ENCODE results near the gene SIT1. TPM values are rescaled to one million over a fixed set of nuclear protein-coding genes. Genes with fewer than 3 reads are reported as not detected.

Gene SIT1
- total RNA-seq, 4 donors from 2014 or later = 0.42 to 4.2 (median 1.5) TPM

DNA sequence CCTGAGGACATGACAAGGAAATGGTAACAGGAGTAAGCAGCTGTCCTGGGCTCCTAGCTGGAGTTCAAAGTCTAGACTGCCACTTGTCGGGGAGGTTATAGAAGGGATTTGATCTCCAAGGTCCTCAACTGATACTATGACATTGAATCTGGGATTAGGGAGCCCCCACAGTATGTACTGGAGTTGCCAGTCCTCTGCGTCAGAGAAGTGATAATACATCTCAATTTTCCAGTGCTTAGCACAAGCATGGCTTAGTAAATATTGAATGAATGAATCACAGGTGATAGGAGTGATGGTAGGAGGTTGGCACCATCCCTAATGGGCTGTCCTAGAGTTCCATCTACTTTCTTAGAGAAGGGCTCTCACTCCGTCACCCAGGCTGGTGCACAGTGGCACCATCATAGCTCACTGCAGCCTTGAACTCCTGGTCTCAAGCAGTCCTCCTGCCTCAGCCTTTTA, 45.2 kb upstream of the SIT1 start:
- H3K4me1 ChIP-seq = peaks cover 0 to 29% (median 7%) of the 10 kb centered on the region in 3 donors
- no peak for DNase-seq
- intact Hi-C loops (cut with DNase I) = no loop called here
- H3K27ac ChIP-seq = peak overlapping the region; percentile 40 to 90 (median 83)
- TF ChIP-seq, protein P1, sequence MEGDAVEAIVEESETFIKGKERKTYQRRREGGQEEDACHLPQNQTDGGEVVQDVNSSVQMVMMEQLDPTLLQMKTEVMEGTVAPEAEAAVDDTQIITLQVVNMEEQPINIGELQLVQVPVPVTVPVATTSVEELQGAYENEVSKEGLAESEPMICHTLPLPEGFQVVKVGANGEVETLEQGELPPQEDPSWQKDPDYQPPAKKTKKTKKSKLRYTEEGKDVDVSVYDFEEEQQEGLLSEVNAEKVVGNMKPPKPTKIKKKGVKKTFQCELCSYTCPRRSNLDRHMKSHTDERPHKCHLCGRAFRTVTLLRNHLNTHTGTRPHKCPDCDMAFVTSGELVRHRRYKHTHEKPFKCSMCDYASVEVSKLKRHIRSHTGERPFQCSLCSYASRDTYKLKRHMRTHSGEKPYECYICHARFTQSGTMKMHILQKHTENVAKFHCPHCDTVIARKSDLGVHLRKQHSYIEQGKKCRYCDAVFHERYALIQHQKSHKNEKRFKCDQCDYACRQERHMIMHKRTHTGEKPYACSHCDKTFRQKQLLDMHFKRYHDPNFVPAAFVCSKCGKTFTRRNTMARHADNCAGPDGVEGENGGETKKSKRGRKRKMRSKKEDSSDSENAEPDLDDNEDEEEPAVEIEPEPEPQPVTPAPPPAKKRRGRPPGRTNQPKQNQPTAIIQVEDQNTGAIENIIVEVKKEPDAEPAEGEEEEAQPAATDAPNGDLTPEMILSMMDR (IDR thresholded peaks at IDR 0.05) = no peak
- TF ChIP-seq POLR2A (IDR thresholded peaks at IDR 0.05) = no peak
- 89 to 90% methylated on average over 2 to 3 of the region's 3 CpGs for WGBS, 2 donors
- no peaks in the 10 kb centered on the region for H3K9me3 ChIP-seq
- H3K27me3 ChIP-seq = no peaks in the 10 kb centered on the region
- no peak overlapping the region for H3K4me3 ChIP-seq
- peaks cover 35 to 53% (median 36%) of the 10 kb centered on the region in 3 donors for H3K36me3 ChIP-seq

- Histone ChIP-seq H3K27me3 (peaks cover 0 to 6% (median 0%) of the 10 kb centered on the region in 4 donors), H3K4me3 (peak overlapping the region in 1 of 4 donors; percentile 76), H3K4me1 (peaks cover 0 to 52% (median 12%) of the 10 kb centered on the region in 3 donors), H3K9me3 (no peaks in the 10 kb centered on the region), H3K36me3 (peaks cover 0 to 11% (median 0%) of the 10 kb centered on the region in 3 donors), H3K27ac (peak overlapping the region; percentile 74 to 92 (median 88))
- DNase-seq = no peak
- WGBS, 2 donors = 68 to 74% methylated on average over 13 of the region's 13 CpGs
- intact Hi-C loops (cut with DNase I) = no loop called here
- TF ChIP-seq, protein P1 (IDR thresholded peaks at IDR 0.05) = no peak
- no peak for TF ChIP-seq POLR2A (IDR thresholded peaks at IDR 0.05)
Observed at GRCh38 chr9:35691757-35692301, 41.1 kb upstream of the SIT1 start.

GRCh38 chr9:35691334-35691650, 40.6 kb upstream of the SIT1 start:
- no peak for DNase-seq
- Histone ChIP-seq H3K27ac (peak overlapping the region; percentile 74 to 92 (median 88)), H3K4me3 (peak overlapping the region; percentile 49 to 76 (median 65)), H3K27me3 (peaks cover 0 to 6% (median 0%) of the 10 kb centered on the region in 4 donors), H3K36me3 (peaks cover 0 to 7% (median 0%) of the 10 kb centered on the region in 3 donors), H3K9me3 (no peaks in the 10 kb centered on the region), H3K4me1 (peaks cover 0 to 47% (median 7%) of the 10 kb centered on the region in 3 donors)
- intact Hi-C loops (cut with DNase I) = no loop called here
- 31 to 35% methylated on average over 10 of the region's 10 CpGs for WGBS, 2 donors
- TF ChIP-seq POLR2A (IDR thresholded peaks at IDR 0.05) = no peak
- TF ChIP-seq, protein P1 (IDR thresholded peaks at IDR 0.05) = no peak

DNA sequence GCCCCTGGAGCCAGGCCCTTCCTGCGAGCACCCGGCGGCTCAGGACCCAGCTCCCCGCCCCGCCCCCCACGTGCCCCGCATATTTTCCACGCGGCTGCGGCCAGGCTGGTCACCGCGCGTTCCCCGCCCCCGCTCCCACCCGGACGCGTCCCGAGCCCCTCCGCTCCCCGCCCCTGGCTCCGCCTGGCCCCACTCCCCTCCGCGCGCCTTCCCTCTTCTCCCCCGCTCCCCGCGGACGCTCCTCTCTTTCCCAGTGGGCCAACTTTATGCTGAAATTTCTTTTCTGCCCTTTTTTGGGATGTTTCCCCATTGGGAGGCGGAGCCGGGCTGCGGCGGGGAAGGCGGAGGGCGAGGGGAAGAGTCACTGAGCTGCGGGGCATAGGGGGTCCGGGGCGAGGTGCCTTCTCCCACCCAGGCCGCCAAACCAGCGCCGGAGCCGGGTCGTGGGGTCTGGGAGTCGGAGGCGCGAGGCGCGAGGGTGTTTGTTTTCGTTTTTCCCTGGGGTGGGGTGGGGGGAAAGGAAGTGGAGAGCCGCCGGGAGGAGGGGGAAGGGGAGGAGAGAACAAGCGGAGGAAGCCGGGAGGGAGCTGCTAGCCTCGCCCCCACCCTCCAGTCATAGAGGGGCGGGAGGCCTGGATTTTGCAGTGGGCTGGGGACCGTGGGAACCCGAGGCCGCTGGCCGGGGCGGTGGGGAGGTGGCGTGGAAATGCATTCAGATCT, 40.0 kb upstream of the SIT1 start:
- WGBS, 2 donors = 0% methylated on average over 11 of the region's 61 CpGs
- intact Hi-C loops (cut with DNase I) = no loop called here

More for the DNA sequence above, 40.0 kb upstream of the SIT1 start:
- Histone ChIP-seq H3K27me3 (peaks cover 0 to 6% (median 0%) of the 10 kb centered on the region in 4 donors), H3K36me3 (peaks cover 0 to 2% (median 0%) of the 10 kb centered on the region in 3 donors), H3K4me1 (peaks cover 0 to 41% (median 5%) of the 10 kb centered on the region in 3 donors), H3K27ac (peak overlapping the region; percentile 74 to 92 (median 88)), H3K9me3 (no peaks in the 10 kb centered on the region), H3K4me3 (peak overlapping the region; percentile 49 to 76 (median 65))
- TF ChIP-seq POLR2A (IDR thresholded peaks at IDR 0.05) = peak in 2 of 4 donors; percentile 34 to 47
- TF ChIP-seq, protein P1 (IDR thresholded peaks at IDR 0.05) = no peak
- no peak for DNase-seq

Data from esophagus squamous epithelium (tissue), 5 donors.